GM23338 (cell line): ENCODE measurements around the gene UGT1A10.

ENCODE experiments used
- CREB1 ChIP-seq: fragments of 250-450 bp; sonication (Bioruptor Pico); IDR thresholded peaks from 2 replicates; pipeline ENCODE4 v1.5.0; 2020; ENCODE audit warnings: low read depth, mild to moderate bottlenecking, moderate library complexity
- ETS1 ChIP-seq: IDR thresholded peaks from 2 replicates; pipeline ENCODE4 v1.6.1; 2016; ENCODE audit warnings: antibody characterized with exemption
- EZH2 ChIP-seq: fragments of 200-600 bp; sonication (generic); IDR thresholded peaks from one replicate; pipeline ENCODE4 v1.8.0; 2017; ENCODE audit warnings: antibody characterized with exemption, mild to moderate bottlenecking, low read depth; ENCODE audit not compliant: unreplicated experiment
- EZH2phosphoT487 ChIP-seq: fragments of 200-600 bp; sonication (generic); IDR thresholded peaks from one replicate; pipeline ENCODE4 v1.8.1; 2018; ENCODE audit warnings: antibody characterized with exemption; ENCODE audit not compliant: unreplicated experiment
- JUNB ChIP-seq: IDR thresholded peaks from one replicate; pipeline ENCODE4 v1.6.1; 2016; ENCODE audit warnings: antibody characterized with exemption; ENCODE audit not compliant: unreplicated experiment
- NANOG ChIP-seq: IDR thresholded peaks from 2 replicates; pipeline ENCODE4 v1.6.1; 2016; ENCODE audit warnings: antibody characterized with exemption, borderline replicate concordance
- POLR2AphosphoS5 ChIP-seq: IDR thresholded peaks from 2 replicates; pipeline ENCODE4 v1.6.1; 2016; ENCODE audit warnings: antibody characterized with exemption, low read depth
- STAT1 ChIP-seq: IDR thresholded peaks from one replicate; pipeline ENCODE4 v1.6.1; 2016; ENCODE audit warnings: antibody characterized with exemption; ENCODE audit not compliant: unreplicated experiment
- ZNF331 ChIP-seq: fragments of 250-450 bp; sonication (Bioruptor Pico); IDR thresholded peaks from 2 replicates; pipeline ENCODE4 v1.5.0; 2020; ENCODE audit warnings: low read depth, mild to moderate bottlenecking, moderate library complexity
- TF ChIP-seq, protein P1 (sequence below), 2 experiments: fragments of 200-600 bp in 1 of 2; sonication (generic) in 1 of 2; conservative IDR thresholded peaks; 2 replicates each; pipeline versions ENCODE4 v1.5.1 to v1.6.1; 2016 to 2017; ENCODE audit warnings: antibody characterized with exemption in 2 of 2, low read depth in 2 of 2, mild to moderate bottlenecking in 2 of 2, moderate library complexity in 1 of 2
- TF ChIP-seq, protein P2 (sequence below): IDR thresholded peaks from one replicate; pipeline ENCODE4 v1.6.1; 2018; ENCODE audit warnings: antibody characterized with exemption; ENCODE audit not compliant: unreplicated experiment

GRCh38 chr2:233690444-233690843 is 54.2 kb downstream of the UGT1A10 start:
- TF ChIP-seq EZH2 (no peak), ETS1 (no peak), POLR2AphosphoS5 (no peak), EZH2phosphoT487 (no peak), JUNB (no peak), CREB1 (CRISPR knock-in tag) (no peak), NANOG (no peak), STAT1 (no peak), ZNF331 (CRISPR knock-in tag) (no peak)
- TF ChIP-seq, protein P1, sequence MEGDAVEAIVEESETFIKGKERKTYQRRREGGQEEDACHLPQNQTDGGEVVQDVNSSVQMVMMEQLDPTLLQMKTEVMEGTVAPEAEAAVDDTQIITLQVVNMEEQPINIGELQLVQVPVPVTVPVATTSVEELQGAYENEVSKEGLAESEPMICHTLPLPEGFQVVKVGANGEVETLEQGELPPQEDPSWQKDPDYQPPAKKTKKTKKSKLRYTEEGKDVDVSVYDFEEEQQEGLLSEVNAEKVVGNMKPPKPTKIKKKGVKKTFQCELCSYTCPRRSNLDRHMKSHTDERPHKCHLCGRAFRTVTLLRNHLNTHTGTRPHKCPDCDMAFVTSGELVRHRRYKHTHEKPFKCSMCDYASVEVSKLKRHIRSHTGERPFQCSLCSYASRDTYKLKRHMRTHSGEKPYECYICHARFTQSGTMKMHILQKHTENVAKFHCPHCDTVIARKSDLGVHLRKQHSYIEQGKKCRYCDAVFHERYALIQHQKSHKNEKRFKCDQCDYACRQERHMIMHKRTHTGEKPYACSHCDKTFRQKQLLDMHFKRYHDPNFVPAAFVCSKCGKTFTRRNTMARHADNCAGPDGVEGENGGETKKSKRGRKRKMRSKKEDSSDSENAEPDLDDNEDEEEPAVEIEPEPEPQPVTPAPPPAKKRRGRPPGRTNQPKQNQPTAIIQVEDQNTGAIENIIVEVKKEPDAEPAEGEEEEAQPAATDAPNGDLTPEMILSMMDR (conservative IDR thresholded peaks at IDR 0.05; ENCODE audit: low read depth in 2 of 2): no peak
- TF ChIP-seq, protein P2, sequence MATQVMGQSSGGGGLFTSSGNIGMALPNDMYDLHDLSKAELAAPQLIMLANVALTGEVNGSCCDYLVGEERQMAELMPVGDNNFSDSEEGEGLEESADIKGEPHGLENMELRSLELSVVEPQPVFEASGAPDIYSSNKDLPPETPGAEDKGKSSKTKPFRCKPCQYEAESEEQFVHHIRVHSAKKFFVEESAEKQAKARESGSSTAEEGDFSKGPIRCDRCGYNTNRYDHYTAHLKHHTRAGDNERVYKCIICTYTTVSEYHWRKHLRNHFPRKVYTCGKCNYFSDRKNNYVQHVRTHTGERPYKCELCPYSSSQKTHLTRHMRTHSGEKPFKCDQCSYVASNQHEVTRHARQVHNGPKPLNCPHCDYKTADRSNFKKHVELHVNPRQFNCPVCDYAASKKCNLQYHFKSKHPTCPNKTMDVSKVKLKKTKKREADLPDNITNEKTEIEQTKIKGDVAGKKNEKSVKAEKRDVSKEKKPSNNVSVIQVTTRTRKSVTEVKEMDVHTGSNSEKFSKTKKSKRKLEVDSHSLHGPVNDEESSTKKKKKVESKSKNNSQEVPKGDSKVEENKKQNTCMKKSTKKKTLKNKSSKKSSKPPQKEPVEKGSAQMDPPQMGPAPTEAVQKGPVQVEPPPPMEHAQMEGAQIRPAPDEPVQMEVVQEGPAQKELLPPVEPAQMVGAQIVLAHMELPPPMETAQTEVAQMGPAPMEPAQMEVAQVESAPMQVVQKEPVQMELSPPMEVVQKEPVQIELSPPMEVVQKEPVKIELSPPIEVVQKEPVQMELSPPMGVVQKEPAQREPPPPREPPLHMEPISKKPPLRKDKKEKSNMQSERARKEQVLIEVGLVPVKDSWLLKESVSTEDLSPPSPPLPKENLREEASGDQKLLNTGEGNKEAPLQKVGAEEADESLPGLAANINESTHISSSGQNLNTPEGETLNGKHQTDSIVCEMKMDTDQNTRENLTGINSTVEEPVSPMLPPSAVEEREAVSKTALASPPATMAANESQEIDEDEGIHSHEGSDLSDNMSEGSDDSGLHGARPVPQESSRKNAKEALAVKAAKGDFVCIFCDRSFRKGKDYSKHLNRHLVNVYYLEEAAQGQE: no peak
